HG03520 (cell line): Measurements from ENCODE around the gene GNAO1.

Experiments
- ATAC-seq: cut with Tn5 transposase; IDR thresholded peaks from one replicate; pipeline ENCODE4 v1.9.1; 2021; ENCODE audit warnings: mild to moderate bottlenecking, moderate library complexity; ENCODE audit not compliant: unreplicated experiment

GNAO1 gene

DNA sequence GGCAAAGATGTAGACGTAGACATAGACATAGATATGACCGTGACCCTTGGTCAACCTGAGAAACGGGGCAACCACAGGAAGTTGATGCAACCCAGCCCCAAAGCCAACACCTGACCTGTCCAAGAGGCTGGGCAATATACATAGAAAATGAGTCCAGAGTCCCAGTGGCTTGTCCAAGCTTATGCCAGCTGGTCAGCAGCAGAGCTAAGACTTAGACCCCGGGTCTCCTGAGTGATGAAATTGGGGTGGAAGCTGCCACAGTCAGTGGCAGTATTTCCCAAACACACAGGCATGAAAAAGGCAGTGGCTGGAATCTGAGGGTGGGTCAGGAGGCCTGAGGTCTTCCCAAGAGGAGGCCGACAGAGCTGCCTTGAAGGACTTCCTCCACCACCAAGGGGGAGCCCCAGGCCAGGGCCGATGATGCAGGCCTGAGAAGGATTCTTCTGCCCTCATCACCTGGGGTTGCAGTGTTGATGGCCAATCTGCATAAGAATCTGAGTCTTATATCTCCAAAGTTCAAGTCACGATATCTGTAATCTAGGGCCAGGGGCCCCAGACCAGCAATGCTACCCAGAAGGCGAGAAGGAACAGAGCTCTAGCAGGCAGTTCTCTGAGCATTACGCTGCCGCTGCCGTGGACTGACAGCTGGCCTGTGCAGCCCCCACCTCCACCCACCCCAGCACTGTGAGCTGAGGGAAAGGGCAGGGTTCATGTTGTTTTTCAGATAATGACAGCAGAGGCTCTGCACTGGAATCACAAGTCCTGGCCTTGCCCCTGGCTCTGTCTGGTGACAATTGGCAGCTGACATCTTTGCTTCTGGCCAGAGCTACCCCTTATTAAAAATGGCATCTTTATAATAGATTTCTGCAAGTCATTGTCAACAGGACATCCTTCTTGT, 72.7 kb downstream of the GNAO1 start:
- no peak for ATAC-seq

DNA sequence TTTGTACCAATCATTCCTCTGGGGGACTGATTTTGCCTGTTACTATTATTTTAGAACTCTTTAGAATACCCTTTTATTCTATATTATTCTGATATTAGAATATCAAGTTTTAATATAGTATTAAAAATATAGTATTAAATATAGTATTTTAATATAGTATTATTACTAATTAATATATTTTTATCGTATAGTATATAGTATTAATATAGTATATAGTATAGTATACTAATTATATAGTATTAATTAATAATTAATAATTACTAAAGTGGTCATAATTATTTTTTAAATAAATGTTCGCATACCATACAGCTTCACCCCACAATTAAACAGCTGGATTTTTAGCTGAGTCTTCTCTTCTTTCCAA, 73.3 kb downstream of the GNAO1 start:
- ATAC-seq = no peak

DNA sequence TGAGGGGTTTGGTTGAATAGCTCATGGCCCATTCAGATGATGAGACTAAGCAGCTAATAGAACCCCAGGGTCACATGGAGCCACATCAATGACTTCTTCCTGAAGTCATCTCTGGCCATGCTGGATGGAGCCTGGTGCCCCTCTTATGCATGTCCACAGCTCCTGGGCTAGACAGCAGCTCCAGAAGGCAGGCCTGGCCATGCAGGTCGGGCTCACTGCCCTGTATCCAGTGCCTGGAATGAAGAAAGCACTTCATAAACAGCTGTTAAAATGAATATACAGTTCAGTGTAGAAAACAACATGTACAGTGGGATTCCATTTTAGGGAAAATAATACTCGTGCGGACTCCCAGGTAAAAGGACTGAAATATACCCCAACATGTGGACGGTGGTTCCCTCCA, 73.9 kb downstream of the GNAO1 start:
- ATAC-seq = no peak

DNA sequence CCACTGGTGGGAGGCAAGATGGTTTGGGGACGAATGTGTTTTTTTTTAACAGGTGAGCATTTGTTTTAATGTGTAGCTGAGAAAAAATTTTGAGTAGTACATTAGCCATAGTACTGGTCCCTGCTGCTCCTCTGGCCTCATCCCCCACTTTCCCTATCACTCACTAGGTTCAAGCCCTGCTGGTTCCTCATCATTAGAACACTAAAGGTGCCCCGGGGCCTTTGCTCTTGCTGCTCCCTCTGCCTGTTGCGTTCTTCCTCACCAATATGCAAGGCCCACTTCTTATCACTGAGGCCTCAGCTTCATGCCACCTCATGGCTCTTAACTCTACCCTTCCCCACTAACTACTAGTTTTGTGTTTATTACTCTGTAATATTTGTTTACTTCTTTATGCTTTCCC, 74.5 kb downstream of the GNAO1 start:
- ATAC-seq = no peak

DNA sequence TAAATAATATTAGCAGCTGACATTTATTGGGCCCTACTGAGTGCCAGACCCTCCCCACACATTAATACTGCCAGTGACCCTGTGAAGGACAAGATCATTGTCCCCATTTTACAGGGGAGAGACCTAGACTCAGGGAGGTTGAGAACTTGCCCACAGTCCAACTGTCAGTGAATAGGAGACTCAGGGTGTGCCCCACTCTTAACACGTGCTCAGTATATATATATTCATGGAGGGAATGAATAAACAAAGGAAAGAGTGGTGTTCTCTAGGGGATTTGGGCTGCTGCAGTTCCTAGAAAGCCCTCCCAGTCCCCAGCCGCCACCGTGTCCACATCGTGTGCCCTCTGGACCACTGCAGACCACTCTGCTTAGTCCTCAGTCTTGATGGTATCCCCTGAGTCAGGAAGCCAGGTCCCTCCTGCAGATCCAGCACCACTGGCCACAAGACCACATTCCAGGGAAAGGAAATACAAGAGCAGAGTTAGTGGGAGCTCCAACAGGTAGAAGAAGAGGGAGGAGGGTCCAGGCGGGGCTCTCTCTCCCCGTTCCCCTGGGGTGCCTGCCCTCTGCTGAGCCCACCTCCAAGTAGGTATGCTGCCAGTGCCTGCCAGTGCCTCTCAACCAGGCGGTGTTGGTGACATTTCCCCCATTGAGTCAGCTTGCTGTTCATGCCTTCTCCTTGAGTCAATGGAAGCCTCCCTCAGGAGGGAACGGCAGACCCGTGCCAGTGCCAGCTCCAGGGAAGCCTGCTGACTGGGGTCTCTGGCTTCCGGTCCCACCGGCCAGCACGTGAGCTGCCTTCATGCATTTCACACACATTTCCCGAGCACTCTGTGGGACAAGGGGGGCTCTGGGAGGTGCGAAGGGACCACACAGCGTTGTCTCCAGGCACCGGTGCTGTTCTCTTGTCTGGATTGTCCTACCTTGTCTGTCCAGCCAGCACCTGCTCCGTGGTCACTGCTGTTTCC, 75.6 kb downstream of the GNAO1 start:
- ATAC-seq = no peak

DNA sequence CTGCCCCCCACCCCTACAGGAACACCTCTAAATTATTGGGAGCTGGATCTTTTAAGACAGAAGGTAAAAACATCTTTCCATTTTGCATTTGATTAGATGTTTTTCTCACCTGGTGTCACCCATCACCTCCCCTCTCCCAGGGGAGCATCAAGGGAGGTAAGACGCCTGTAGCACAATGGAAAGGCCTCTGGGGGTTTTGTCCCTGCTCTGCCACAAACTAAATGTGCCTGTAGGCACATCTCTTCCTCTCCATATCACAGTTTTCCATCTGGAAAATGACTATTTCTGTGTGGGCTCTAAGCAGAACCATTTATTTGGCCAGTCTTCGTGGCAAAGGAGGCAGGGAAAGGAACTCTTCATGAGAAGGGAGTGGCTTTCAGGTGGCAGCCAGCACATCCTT, 76.6 kb downstream of the GNAO1 start:
- ATAC-seq = no peak

DNA sequence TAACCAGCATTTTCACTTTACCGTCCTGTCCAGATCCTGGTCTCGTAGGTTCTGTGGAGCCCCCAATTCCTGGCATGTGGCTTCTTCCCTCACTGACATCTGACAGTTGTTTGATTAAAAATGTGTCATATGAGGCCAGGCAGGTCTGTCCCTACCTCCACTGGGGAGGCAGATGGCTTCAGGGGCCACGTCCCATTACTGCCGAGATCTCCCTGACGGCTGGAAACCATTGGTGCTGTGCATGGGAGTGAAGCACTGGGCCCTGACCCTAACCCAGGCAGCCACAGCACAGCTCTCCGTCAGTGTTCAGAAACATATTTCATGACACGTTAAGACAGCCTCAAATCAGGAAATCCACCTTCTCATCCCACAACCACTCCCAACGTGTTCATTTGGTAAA, 77.5 kb downstream of the GNAO1 start:
- ATAC-seq = no peak

DNA sequence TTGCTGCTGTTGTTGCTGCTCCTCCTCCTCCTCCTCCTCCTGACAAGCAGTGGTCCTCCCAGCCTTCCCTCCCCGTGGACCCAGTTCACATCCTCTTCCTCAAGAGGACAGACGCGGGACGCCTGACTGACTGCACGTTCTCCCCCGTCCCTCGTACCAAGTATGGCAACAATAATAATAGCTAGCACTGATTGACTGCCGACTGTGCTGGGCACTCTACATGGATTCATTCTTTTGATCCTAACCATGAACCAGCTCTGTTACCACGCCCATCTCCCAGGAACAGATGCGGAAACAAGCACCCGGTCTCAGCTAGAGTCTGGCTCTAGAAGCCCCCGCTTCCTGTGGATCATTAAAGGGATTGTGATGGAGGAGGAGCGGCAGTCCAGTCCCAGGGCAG, 78.0 kb downstream of the GNAO1 start:
- ATAC-seq = no peak

DNA sequence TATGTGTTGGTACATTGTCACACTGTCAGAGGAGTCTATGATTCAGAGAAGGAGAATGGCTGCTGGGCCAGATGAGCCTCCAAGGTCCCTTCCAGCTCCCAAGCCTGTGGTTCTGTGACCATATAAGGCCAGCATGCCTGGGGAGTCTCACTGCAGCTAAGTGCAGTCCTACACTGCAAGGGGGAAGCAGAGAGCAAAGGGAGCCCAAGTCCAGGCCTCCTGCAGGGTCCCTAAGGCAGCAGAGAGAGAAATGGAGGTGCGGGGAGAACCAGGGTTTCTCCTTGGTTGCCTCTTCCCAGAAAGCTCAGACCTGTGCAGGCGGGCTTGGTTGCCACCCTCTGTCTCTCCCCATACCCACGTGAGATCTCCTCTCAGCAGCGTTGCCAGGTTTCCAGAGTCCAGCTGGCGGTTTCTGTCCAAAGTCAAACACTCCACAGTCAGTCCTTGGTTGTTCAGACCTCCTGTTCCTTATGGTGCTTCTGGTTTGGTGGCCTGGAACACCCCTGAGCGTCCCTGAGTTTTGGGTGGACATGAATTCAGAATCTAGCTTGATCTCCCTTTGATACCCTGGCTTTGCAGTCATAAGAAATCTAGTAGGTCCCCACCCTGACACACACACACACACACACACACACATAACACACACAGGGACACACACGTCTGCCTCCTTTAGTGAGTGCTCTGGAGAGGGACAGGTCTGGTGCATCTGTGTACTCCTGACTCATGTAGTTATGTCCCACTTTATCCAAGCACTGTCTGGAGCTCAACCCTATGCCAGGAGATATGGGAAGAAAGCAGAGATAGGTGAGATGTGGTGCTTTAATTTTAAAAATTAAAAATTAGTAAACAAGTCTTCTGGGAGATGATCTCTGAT, 78.8 kb downstream of the GNAO1 start:
- no peak for ATAC-seq

DNA sequence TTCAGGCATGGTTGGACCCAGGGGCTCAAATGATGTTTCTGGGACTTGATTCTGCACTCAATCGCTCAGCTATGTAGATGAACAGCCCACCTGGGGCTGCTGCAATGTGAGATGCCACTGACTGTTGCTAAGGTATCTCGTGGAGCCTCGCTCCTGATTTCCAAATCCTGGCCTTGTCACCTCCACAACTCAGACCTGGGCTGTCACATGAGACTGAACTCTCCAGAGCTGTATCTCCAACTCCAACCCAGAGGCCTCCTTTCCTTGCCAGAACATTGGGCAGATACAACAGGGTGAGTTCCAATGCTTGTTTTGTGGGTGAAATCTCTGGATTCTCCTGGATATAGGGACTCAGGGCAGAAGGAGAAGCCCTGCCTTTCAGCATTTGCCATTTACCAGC, 79.5 kb downstream of the GNAO1 start:
- no peak for ATAC-seq

DNA sequence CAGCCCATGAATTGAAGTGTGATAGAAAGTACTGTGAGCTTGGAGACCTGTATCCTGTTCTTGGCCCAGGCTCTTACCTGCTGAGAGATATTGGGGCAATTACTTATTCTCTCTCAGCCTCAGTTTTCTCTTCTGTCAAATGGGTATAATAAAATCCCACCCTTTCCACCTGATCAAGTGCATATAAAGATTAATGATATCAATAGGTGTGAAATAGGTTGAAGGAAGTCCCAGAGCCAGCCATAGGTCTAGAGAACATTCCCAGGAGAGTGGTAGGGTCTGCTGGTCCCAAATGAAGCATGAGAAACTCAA, 81.2 kb downstream of the GNAO1 start:
- no peak for ATAC-seq

DNA sequence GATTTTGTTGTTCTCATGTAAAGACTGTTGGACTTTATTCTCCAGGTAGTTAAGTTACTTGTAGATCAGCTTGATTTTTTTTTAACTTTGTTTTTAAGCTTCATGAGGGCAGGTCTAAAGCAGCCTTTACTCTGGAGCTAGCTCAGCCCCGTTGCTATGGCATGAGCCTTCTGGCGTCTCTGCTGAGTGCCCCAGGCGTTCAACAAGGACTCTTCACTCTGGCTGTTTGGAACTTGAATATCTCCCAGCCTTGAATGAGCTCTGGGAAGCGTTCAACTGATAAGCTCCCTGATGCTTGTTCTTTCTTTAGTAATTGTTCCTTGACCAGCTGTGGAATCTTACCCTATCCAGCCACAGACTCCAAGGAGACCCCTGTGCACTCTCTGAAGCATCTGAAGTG, 82.3 kb downstream of the GNAO1 start:
- ATAC-seq = no peak

DNA sequence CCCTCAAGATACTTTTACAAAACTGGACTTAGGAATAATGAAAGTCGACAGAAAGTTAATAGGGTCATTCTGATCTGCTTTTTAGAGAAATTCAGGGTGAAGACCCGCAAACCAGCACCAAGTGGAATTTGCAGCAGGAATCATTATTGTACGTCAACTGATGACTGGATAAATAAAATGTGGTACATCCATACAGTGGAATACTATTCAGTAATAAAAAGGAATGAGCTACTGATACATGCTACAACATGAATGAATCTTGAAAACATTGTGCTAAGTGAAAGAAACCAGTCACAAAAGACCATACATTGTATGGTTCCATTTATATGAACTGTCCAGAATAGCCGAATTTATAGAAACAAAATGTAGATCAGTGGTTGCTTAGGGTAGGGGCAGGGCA, 83.1 kb downstream of the GNAO1 start:
- ATAC-seq = no peak

DNA sequence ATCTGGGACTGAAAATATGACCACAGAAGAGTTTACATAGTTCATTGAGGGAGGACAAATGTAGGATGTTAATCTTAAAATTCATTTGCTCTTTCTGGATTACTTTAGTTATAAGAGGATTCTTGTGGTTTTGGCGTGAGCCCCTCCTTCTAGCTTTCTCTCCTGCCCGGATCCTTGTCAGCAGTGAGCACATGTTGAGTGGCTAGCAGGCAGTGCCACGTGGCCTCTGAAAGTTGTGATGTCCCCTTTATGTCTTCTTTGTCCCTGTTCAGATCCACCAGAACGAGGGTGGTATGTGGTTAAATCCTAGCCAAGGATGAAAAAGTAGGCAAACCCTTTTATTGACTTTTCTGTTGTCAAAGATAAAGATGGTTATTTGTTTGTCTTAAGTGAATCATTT, 83.8 kb downstream of the GNAO1 start:
- no peak for ATAC-seq

DNA sequence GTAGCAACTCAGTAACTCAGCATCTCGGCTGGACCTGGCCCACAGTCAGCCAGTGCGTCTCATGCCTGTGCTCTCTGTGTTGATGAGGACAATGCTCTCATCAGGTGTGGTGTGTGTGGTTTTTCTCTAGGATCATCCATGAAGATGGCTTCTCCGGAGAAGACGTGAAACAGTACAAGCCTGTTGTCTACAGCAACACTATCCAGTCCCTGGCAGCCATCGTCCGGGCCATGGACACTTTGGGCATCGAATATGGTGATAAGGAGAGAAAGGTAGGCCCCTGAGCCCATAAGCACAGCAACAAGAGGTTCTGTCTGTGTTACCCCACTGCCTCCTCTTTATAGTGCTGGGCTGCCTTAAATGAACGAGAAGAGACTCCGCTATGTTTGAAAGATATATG, 84.5 kb downstream of the GNAO1 start:
- no peak for ATAC-seq

DNA sequence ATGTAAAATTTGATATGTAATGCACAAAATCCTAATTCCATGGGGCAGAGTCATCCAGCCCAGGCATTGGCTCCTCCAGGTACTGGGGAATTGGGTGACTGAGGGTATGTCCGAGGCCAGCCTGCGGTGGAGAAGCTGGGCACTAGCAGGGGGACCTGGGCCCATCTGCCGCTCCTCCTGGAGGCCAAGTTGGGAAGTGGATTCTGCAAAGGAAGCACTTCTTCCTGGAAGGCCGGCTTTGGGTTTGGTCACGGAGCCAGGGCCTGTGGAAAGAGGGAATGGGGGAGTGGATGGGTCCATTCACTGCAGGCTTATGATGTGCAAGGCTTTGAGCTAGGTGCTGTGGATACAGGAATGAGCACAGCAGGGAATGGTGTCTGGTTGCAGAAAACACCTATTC, 85.8 kb downstream of the GNAO1 start:
- ATAC-seq = no peak

DNA sequence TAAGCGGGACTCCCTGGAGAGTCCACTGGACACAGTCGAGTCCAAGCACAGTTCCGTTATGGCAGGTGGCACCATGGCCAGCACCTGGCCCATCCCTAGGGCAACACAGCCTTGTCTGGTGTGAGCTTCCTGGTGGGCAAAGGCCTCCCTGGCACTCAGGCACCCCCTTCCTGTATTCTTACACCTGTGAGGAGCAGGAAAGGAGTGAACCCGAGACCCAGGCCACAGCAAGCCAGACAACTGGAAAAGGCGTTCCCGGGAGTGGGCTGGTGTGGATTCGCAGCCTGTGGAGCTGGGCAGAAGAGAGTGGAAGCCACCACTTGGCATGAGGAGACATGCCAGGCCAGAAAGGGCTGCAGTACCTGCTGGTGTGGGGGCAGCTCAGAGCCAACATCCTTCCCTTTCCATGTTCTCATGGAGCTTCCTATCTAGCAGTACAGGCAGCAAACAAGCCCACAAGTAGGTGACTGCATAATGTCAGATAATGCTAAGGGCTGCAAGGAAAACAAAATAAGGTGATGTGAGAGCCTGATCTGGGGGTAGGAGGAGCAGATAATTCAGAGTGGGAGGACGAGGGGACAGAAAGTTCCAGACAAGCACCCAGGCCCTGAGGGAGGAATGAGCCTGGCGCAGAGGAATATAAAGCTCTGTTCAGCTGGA, 87.0 kb downstream of the GNAO1 start:
- no peak for ATAC-seq

DNA sequence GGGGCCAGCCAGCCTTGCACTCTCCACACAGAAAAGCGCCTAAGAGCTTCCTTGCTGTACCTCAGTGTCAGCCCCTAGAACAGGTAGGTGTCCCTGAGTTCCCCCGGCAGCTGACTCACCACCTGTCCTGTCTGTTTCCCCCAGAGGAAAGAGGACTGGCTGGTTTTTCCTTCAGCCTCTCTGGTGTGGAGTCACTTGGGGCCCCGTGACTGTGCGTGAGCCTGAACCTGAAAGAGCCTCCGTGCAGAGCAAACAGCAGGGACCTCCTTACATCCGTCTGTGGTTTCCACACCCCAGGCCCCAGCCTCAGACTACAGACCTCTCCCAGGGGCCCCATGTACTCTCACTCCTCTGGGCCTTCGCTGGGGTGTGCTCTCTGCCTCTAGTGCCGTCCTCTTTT, 87.8 kb downstream of the GNAO1 start:
- ATAC-seq = peak; percentile 60

DNA sequence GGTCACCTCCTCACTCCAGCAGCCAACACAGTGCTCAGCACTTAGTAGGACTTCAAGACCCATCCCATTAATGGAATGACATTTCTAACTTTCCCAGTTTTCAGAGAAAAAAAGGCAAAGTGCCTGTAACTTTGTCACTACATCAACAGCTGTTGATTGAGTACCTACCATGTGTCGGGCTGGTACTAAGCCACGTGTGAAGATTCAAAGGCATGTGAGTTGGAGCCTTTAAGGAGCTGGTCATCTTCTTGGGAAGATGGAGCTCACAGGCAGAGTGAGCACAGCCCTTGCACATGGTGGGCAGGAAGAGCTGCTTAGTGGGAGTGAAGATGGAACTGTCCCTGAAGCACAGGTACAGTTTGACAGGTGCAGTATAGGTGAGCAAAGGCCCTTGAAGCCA, 88.6 kb downstream of the GNAO1 start:
- no peak for ATAC-seq

DNA sequence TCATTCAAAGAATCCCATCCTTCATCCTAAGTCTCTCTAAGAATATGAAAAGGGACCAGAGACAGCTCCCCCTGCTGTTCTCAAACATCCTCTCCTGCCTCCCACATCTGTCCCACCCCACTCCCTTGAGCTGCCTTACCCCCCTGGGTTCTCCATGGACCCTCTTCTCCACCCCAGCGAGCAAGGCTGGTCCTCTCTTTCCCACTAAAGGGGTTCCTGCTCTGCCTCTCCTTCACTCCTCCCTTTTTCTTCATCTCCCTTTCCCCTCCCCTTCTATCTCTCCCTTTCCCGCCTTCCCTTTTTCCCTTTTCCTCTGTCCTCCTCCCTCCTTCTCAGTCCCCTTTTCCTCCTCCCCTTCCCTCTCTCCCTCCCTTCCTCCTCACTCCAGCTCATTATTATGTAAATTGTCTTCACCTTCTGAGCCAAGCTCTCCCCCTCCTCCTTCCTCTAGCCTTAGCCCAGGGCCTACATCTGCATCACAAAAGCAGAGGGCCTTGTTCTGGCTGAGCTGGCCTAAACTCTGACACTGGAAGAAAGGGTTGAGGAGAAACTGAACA, 90.0 kb downstream of the GNAO1 start:
- no peak for ATAC-seq
